ENCODE results near the gene FRMD3.

- no peak for TF ChIP-seq POLR2AphosphoS5 (IDR thresholded peaks at IDR 0.05)
- TF ChIP-seq EZH2 (IDR thresholded peaks at IDR 0.05; ENCODE audit: borderline replicate concordance, insufficient read depth, low read length, poor library complexity, severe bottlenecking): no peak
- no peak for TF ChIP-seq TAF1 (IDR thresholded peaks at IDR 0.05; ENCODE audit: low read depth)
- no peak for TF ChIP-seq CTCF (IDR thresholded peaks at IDR 0.05; ENCODE audit: poor library complexity, severe bottlenecking)
- TF ChIP-seq EP300 (conservative IDR thresholded peaks at IDR 0.05; ENCODE audit: poor library complexity, severe bottlenecking): no peak
- no peak for TF ChIP-seq MXI1 (conservative IDR thresholded peaks at IDR 0.05; ENCODE audit: poor library complexity, severe bottlenecking)
These were observed 4.9 kb downstream of the FRMD3 start for GRCh38 chr9:83533296-83533695.

Data from neural cell (in vitro differentiated cells).